HG02623 (cell line): ENCODE measurements around the gene EID3.
"Not testable (repeated sequence)": the region's sequence is repeated elsewhere in the genome, so short reads cannot be mapped to it uniquely, and the experiment has no call there.

ENCODE experiments used
- ATAC-seq: cut with Tn5 transposase; IDR thresholded peaks from one replicate; pipeline ENCODE4 v1.9.1; 2021; ENCODE audit warnings: moderate library complexity; ENCODE audit not compliant: unreplicated experiment

The EID3 gene

GRCh38 chr12:104303538-104304151 is at the start of gene EID3:
EID3 (plus strand) TSS chr12:104303739; CDS start chr12:104303935, 196 bp downstream.
- ATAC-seq = peak; percentile 83

DNA sequence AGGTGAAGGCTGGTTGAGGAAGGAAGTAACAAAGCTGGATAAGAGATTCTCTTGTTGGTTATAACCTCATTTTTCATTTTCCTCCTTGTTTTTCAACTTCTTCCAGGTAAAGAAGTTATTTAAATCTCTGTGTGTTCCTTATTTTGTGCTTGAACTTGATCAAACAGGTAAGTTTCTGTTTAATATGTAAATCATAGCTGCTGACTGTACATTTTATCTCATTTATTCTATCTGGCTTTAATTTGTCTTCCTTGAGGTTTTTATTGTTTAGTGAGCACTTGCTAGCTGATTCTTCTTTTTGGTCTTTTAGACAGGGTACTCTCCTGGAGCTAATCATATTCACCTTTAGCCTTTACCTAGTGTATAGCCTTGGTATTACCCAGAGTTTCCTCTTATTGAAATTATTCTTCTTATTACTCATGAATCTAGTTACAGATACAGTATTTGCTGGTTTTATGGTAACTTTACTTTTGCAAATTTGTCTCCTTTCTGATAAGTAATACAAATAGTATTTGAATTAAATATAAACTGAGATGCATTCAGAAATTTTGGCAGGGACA is 45.5 kb upstream of the EID3 start:
- no peak for ATAC-seq

GRCh38 chr12:104258476-104259067 is 45.0 kb upstream of the EID3 start:
- ATAC-seq = no peak

DNA sequence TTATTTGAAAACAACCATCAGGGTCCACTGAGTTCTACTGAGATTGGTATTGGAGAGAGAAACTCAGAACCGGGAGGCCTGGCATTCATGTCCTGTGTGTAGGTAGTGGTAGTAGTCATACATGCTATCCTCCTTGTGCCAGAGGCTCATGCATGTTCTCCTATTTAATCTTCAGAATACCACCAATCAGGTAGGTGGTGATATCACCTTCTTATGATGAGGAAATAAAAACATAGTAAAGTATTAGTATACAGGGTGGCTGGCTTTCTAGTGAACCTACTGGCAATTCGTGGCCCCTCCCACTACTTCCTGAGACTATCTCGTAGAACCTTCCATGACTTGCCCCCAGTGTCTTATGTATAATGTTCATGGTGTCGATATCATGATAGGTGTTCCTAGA is 40.5 kb upstream of the EID3 start:
- no peak for ATAC-seq

DNA sequence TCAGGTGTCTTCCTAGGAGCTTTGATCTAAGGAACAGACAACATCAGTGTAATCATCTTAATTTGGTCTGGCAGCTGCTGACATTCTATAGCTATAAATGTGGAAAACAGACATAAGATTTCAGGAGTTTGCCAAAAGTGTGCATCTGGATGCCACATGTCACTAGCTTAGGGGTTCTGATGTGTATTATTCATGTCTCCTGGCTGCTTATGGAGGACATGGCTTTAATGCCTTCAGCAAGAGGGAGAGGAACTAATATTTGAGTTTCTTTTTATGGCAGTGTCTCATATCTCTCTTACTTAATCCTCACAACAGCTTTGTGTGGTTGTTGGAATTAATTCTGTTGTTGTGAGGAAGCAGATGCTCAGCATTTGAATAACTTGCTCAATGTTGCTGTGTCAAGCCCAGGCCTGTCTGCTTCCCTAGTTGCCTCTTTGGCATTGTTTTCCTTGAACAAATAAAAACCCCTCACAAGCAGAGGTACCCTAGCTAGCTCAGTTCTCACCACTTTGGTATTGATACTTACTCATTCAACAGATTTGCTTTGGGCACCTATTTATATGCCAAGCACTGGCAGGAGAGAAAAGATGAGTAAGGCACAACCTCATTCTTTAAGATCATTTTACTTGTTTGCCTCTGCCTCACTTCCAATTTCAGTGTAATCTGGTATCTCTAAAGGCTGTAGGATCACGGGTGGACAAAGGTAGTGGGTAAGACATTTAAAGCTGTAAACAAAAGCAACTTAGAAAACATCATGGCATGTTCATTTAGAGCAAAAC is 39.8 kb upstream of the EID3 start:
- no peak for ATAC-seq

- ATAC-seq = not testable (repeated sequence)
These were observed 38.1 kb upstream of the EID3 start for GRCh38 chr12:104265436-104265835.

DNA sequence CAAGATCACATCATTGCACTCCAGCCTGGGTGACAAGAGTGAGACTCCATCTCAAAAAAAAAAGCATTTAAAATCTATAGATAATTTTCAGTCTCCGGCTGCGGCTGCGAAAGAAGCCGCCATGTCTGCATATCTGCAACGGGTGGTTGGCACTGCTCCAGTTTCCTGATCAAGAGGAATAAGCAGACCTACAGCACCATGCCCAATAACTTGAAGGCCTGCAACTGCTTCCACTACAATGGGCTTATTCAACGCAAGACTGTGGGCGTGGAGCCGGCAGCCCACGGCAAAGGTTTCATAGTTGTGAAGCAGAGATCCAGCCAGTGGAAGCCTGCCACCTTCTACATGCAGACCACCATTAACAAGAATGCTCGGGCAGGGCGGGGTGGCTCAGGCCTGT is 30.6 kb upstream of the EID3 start:
- no peak for ATAC-seq

DNA sequence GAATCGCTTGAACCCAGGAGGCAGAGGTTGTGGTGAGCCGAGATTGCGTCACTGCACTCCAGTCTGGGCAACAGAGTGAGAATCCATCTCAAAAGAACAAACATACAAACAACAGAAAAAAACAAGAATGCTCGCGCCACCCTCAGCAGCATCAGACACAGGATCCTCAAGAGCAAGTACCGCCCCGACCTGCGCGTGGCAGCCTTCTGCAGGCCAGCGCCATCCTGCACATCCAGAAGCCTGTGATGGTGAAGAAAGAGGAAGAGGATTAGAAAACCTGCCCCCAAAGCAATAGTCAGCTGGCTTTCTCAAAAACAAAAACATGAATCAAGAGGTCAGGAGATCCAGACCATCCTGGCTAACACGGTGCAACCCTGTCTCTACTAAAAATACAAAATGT is 30.0 kb upstream of the EID3 start:
- no peak for ATAC-seq

- no peak for ATAC-seq
These were observed 28.7 kb upstream of the EID3 start for GRCh38 chr12:104274811-104275210.

DNA sequence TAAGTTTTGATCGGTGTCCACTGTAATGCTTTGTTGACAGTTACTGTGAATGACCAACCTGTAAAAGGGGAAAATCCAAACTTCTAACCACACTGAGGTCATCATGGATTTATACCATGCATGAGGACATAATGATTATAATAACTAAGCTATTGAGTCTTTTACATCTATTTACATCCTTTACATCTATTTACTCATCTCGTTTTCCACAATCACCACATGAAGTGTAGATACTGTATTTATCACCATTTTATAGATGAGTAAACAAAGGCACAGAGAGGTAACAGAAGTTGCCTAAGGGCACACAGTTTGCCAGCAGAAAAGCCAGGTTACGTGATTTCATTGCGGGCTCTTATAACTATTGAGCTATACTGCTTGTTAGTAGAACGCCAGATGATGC is 27.9 kb upstream of the EID3 start:
- no peak for ATAC-seq

DNA sequence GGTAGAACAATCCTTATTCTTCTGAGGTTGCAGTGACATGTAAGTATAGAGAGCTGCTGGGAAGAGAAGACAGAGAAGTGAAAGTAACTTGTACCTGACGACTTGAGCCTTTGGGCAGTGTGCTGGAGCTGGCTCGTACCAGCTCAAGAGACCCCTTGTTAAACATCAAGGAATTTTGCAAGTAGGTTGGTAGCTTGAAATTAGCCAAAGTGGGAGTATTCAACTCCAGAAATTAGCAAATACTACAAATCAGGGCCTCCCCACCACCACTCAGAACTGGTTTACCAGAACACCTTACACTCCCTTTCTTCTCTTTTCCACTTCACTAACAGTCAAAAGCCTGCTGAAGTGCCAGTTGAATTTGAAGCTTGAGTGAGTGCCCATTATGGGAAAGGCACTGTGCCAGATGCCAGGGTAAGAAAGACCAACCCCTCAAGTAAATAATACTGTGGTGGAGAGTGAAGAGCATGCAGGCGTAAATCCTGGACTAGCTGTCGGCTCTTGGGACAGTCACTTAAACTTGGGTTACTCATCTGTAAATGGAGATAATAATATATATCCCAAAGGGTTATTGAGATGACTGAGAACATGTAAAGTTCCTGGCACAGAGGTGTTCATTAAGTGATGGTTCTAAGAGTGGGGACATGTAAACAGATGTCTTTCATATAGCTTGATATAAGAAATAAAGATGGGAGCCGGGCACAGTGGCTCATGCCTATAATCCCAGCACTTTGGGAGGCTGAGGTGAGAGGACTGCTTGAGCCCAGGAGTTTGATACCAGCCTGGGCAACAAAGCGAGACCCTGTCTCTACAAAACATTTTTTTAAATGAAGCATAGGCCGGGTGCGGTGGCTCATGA is 27.0 kb upstream of the EID3 start:
- ATAC-seq = peak; percentile 71

DNA sequence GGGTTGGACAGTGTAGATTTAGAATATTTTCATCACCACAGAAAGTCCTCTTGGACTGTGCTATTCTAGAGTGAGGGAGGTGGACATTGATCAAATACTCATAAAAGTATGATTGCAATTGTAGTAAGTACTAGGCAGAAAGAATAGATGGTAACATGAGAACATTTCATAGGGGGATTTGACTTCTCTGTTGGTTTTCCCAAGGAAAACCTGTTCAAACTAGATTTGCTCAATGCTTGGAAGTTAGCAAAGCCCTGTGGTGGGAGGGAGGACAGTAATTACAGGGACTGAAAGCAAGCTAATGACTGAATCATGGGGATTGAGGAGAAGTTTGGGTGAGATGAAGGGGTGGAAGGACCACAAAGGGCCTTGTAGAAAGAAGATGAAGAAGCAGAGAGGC is 24.4 kb upstream of the EID3 start:
- ATAC-seq = no peak

DNA sequence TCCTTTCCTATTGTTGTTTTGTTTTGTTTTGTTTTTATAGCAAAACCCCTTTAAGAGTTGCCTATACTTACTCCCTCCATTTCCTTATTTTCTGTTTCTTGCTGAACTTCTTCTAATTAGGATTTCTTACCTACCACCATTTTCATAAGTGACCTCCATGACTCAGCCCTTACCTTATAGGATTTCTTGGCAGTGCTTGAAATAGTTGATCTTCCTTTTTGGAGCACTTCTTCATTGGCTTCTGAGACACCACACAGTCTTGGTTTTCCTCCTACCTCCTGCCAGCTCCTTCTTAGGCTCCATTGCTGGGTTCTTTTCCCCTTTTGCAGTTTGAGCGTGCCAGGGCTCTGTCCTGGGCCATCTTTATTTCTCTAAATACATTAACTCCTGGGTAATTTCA is 23.4 kb upstream of the EID3 start:
- no peak for ATAC-seq

DNA sequence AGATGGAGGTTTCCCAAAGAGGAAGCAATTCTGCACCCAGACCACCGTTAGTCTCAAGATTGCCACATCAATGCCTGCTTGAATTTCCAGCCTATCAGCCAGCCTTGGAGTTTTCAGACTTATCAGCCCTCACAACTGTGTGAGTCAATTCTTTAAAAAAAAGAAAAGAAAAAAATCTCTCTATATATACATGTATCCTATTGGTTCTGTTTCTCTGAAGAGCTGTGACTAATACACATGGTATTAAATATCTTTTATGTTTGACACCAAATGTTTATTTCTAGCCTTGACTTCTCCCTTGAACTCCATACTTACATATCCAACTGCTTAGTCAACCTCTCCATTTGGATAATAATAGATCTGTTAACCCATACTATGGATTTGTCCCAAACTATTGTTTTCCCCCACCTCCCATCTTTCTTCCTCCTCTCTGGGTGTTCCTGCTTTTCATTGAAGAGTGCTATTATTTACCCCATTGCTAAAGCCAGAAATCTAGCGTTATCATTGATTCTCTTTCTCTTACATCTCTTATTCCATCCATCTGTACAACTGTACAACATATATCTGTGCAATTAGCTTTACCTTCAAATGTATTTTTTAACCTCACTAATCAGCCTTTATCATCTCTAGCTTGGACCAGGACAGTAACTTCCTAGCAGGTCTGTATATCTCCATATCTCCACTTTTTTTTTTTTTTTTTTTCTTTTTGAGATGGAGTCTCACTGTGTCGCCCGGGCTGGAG is 22.7 kb upstream of the EID3 start:
- no peak for ATAC-seq

GRCh38 chr12:104281636-104282035 is 21.9 kb upstream of the EID3 start:
- no peak for ATAC-seq

- no peak for ATAC-seq
These were observed 21.4 kb upstream of the EID3 start for GRCh38 chr12:104282109-104282508.

DNA sequence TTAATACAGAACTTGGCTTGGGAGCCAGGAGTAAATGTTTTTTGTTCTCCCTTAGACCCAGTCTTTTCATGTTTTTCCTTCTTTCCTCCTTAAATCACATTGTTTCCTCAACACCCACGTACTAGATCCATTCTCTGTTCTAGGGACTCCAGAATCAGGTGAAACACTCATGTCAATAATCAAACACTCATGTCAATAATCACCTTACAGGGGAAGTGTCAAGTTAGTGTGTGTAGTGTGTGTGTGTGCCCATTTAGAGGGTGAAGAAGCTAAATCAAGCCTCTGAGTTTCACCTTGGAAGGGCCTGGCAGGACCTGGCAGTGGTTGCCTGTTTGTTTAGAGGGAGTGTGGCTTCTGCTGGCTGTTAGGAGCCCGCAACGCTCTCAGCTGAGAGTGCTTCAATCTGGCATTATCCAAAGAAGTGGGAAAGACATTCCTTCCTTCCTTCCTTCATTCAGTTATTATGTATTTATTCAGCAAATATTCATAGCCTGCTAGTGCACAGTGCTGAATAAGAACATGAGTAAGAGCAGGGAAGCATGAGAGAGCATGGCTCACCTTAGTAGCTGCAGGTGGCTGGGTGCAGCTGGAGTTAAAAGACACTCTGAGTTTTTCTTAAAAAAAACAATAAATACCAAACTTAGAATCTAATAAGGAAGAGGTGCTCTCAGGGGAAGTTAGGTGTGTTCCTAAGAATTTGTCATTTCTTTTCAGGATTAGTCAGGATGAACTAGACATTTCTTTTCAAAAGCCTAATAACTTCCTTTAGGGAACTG is 17.6 kb upstream of the EID3 start:
- ATAC-seq = no peak

GRCh38 chr12:104286516-104287482 is 16.7 kb upstream of the EID3 start:
- peak; percentile 90 for ATAC-seq
